Neural cell (in vitro differentiated cells): ENCODE measurements around the gene SORD. TPM values are rescaled to one million over a fixed set of nuclear protein-coding genes. Genes with fewer than 3 reads are reported as not detected.
"Not testable (repeated sequence)": the region's sequence is repeated elsewhere in the genome, so short reads cannot be mapped to it uniquely, and the experiment has no call there.

Source experiments
- H2AFZ ChIP-seq: fragments of 200-600, 300-800 bp; sonication (generic), shearing (Covaris generic); 2 replicates; pipeline ENCODE4 v1.6.0; 2014; ENCODE audit warnings: low read depth, mild to moderate bottlenecking, antibody characterized with exemption, low read length, moderate library complexity
- H3F3A ChIP-seq: fragments of 200-600 bp; shearing (Covaris generic); 2 replicates; pipeline ENCODE4 v1.6.1; 2016; ENCODE audit warnings: mild to moderate bottlenecking, moderate library complexity, mixed read lengths, antibody characterized with exemption, low read length; ENCODE audit not compliant: insufficient read depth, poor library complexity, severe bottlenecking
- H3K27ac ChIP-seq: fragments of 200-600, 300-800 bp; sonication (generic), shearing (Covaris generic); 2 replicates; pipeline ENCODE4 v1.5.1; 2014; ENCODE audit warnings: mild to moderate bottlenecking, low read length, moderate library complexity
- H3K27me3 ChIP-seq: fragments of 300-800, 200-600 bp; sonication (generic), shearing (Covaris generic); 2 replicates; pipeline ENCODE4 v1.6.0; 2014; ENCODE audit warnings: mild to moderate bottlenecking, low read depth, low read length, moderate library complexity; ENCODE audit not compliant: insufficient read depth
- H3K36me3 ChIP-seq: fragments of 300-800, 200-600 bp; sonication (generic), shearing (Covaris generic); 2 replicates; pipeline ENCODE4 v1.5.1; 2014; ENCODE audit warnings: mild to moderate bottlenecking, antibody characterized with exemption, low read length, moderate library complexity; ENCODE audit not compliant: insufficient read depth
- H3K4me2 ChIP-seq: fragments of 300-800, 200-600 bp; sonication (generic), shearing (Covaris generic); 2 replicates; pipeline ENCODE4 v1.6.0; 2014; ENCODE audit warnings: mild to moderate bottlenecking, low read length
- H3K4me3 ChIP-seq: fragments of 300-800, 200-600 bp; sonication (generic), shearing (Covaris generic); 2 replicates; pipeline ENCODE4 v1.5.1; 2014; ENCODE audit warnings: mild to moderate bottlenecking, low read length, moderate library complexity
- H3K79me2 ChIP-seq: fragments of 200-600 bp; shearing (Covaris generic); replicated peaks from 2 replicates; pipeline ENCODE4 v1.6.0; 2014; ENCODE audit warnings: mild to moderate bottlenecking, low read length, moderate library complexity; ENCODE audit not compliant: insufficient read depth
- H3K9ac ChIP-seq: fragments of 300-800, 200-600 bp; sonication (generic), shearing (Covaris generic); 2 replicates; pipeline ENCODE4 v1.6.1; 2016; ENCODE audit warnings: mild to moderate bottlenecking, low read length, mixed read lengths
- H3K9me2 ChIP-seq: fragments of 200-600 bp; shearing (Covaris generic); 2 replicates; pipeline ENCODE4 v1.6.1; 2016; ENCODE audit warnings: mild to moderate bottlenecking, low read length, mixed read lengths; ENCODE audit not compliant: insufficient read depth
- H3K9me3 ChIP-seq: fragments of 200-600, 300-800 bp; sonication (generic), shearing (Covaris generic); 2 replicates; pipeline ENCODE4 v1.6.1; 2016; ENCODE audit warnings: mild to moderate bottlenecking, mixed run types, low read length, moderate library complexity, mixed read lengths
- H4K20me1 ChIP-seq: fragments of 200-600 bp; shearing (Covaris generic); 2 replicates; pipeline ENCODE4 v1.6.1; 2016; ENCODE audit warnings: mild to moderate bottlenecking, mixed run types; ENCODE audit not compliant: insufficient read depth
- CTCF ChIP-seq: fragments of 450-650 bp; IDR thresholded peaks from 2 replicates; pipeline ENCODE4 v1.5.1; 2014; ENCODE audit warnings: antibody characterized with exemption, mild to moderate bottlenecking, moderate library complexity; ENCODE audit not compliant: poor library complexity, severe bottlenecking
- EP300 ChIP-seq: fragments of 450-650 bp; conservative IDR thresholded peaks from 2 replicates; pipeline ENCODE4 v1.6.1; 2014; ENCODE audit warnings: antibody characterized with exemption, mild to moderate bottlenecking, moderate library complexity; ENCODE audit not compliant: poor library complexity, severe bottlenecking
- EZH2 ChIP-seq: fragments of 200-600, 300-800 bp; shearing (Covaris generic), sonication (generic); IDR thresholded peaks from 2 replicates; pipeline ENCODE4 v1.6.1; 2014; ENCODE audit warnings: antibody characterized with exemption, low read length, borderline replicate concordance, mild to moderate bottlenecking; ENCODE audit not compliant: insufficient read depth, poor library complexity, severe bottlenecking
- MXI1 ChIP-seq: fragments of 450-650 bp; conservative IDR thresholded peaks from 2 replicates; pipeline ENCODE4 v1.6.1; 2014; ENCODE audit warnings: antibody characterized with exemption, mild to moderate bottlenecking; ENCODE audit not compliant: poor library complexity, severe bottlenecking
- POLR2AphosphoS5 ChIP-seq: IDR thresholded peaks from 2 replicates; pipeline ENCODE4 v1.6.1; 2012
- RAD21 ChIP-seq: fragments of 450-650 bp; conservative IDR thresholded peaks from 2 replicates; pipeline ENCODE4 v1.6.1; 2014; ENCODE audit warnings: antibody characterized with exemption, mild to moderate bottlenecking, moderate library complexity
- REST ChIP-seq: IDR thresholded peaks from 2 replicates; pipeline ENCODE4 v1.6.1; 2012; ENCODE audit warnings: borderline replicate concordance
- SMC3 ChIP-seq: fragments of 450-650 bp; conservative IDR thresholded peaks from 2 replicates; pipeline ENCODE4 v1.6.1; 2014; ENCODE audit warnings: antibody characterized with exemption, mild to moderate bottlenecking, moderate library complexity; ENCODE audit not compliant: poor library complexity
- TAF1 ChIP-seq: IDR thresholded peaks from 2 replicates; pipeline ENCODE4 v1.6.1; 2012; ENCODE audit warnings: low read depth
- polyA plus RNA-seq: library from polyadenylated mRNA; depleted of rRNA; stranded (reverse); fragments of >200 nt; gene quantifications from 2 replicates; pipeline ENCODE4 v1.2.3, GENCODE V29; 2014

Gene SORD
- polyA plus RNA-seq, 1 donor from 2014 or later = 17.7 TPM

DNA sequence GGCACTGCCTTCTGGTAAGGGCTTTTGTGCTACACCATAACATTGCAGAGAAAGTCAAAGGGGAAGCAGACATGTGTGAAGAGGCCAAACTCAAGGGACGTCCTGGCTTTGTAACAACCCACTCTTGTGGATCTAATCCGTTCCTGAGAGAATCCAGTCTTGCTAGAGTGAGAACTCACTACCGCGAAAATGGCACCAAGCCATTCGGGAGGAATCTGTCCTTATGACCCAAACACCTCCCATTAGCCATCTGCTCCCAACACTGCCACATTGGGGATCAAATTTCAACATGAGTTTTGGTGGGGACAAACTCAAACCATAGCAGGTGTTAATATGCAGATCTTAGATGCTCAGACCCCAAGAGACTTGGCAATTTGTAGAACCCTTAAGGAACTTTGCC is 56.2 kb downstream of the SORD start:
- not testable (repeated sequence) for H4K20me1 ChIP-seq, H3K27me3 ChIP-seq, H3K9ac ChIP-seq, H3K79me2 ChIP-seq, H2AFZ ChIP-seq, H3K36me3 ChIP-seq, H3K4me3 ChIP-seq, H3K4me2 ChIP-seq, H3K9me3 ChIP-seq, H3F3A ChIP-seq, H3K9me2 ChIP-seq, H3K27ac ChIP-seq

DNA sequence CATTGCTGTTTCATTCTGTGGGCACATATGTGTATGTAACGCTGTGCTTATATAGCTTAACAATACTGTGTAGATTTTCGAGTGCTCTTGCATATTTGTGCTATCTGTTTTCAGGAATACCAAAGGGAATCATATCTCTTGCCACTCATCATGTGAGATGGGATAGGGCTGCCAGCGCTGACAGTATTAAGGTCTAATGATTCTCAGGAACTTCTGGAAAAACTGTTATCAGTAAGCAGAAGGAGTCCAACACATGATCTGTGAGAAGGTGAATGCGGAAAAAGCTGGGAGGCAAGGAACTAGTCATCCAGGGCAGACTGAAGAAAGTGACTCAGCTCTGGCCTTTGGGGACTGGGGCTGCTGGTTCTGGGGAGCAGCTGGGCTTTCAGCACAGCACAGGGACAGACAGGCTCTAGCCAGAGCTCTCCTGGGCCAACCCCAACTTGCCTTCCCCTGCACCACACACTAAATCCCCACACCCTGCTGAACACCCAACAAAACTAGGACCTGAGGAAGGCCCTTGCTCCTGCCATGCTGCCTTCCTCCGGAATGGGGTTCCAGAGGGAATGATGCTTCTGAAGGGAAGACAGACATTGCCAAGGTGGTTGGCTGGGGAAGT is 56.7 kb downstream of the SORD start:
- not testable (repeated sequence) for H3K4me3 ChIP-seq, H3K27ac ChIP-seq, H3F3A ChIP-seq, H3K9me2 ChIP-seq, H3K79me2 ChIP-seq, H3K9me3 ChIP-seq, H3K4me2 ChIP-seq, H4K20me1 ChIP-seq, H3K36me3 ChIP-seq, H2AFZ ChIP-seq, H3K27me3 ChIP-seq, H3K9ac ChIP-seq

GRCh38 chr15:45080593-45080992 is 57.6 kb downstream of the SORD start:
- H3K36me3 ChIP-seq, H3K27ac ChIP-seq, H3K9me3 ChIP-seq, H3K9me2 ChIP-seq, H3K9ac ChIP-seq, H3K79me2 ChIP-seq, H3K4me3 ChIP-seq, H3K27me3 ChIP-seq, H3K4me2 ChIP-seq, H2AFZ ChIP-seq, H4K20me1 ChIP-seq, H3F3A ChIP-seq: not testable (repeated sequence)

GRCh38 chr15:45082412-45082811 is 59.4 kb downstream of the SORD start:
- H3K4me2 ChIP-seq, H3K9me3 ChIP-seq, H3K36me3 ChIP-seq, H3K27me3 ChIP-seq, H3K79me2 ChIP-seq, H3K27ac ChIP-seq, H2AFZ ChIP-seq, H3K9me2 ChIP-seq, H3F3A ChIP-seq, H3K4me3 ChIP-seq, H3K9ac ChIP-seq, H4K20me1 ChIP-seq: not testable (repeated sequence)

- Histone ChIP-seq H3K4me3 (no peak overlapping the region), H3K9ac (no peak overlapping the region), H3K9me3 (no peaks in the 10 kb centered on the region), H3K27me3 (no peaks in the 10 kb centered on the region), H2AFZ (no peak overlapping the region), H3K79me2 (no peaks in the 10 kb centered on the region), H3F3A (no peaks in the 10 kb centered on the region), H3K27ac (no peak overlapping the region), H3K4me2 (no peak overlapping the region), H3K9me2 (no peaks in the 10 kb centered on the region), H3K36me3 (no peaks in the 10 kb centered on the region), H4K20me1 (no peaks in the 10 kb centered on the region)
- TF ChIP-seq POLR2AphosphoS5 = no peak
- TF ChIP-seq CTCF = no peak
- TF ChIP-seq EZH2 = no peak
- no peak for TF ChIP-seq MXI1
- TF ChIP-seq REST = no peak
- TF ChIP-seq TAF1 = no peak
- TF ChIP-seq RAD21 = no peak
- no peak for TF ChIP-seq SMC3
- no peak for TF ChIP-seq EP300
Measured at GRCh38 chr15:45083223-45083622, 60.2 kb downstream of the SORD start.
